IMR-90 (cell line): ENCODE measurements around the gene FER. TPM values are rescaled to one million over a fixed set of nuclear protein-coding genes. Genes with fewer than 3 reads are reported as not detected.

Experiments used
- ATAC-seq: fragments of 200-7000 bp; cut with Tn5 transposase; 2 replicates; pipeline ENCODE4 v1.9.1; 2020; ENCODE audit warnings: low read depth, mild to moderate bottlenecking, moderate library complexity
- BruUV-seq: library from RNA; stranded (reverse); fragments of 400-500 nt; replicated peaks from 2 replicates; lab custom pipeline; 2021; lab: Mats Ljungman, UMichigan
- CTCF ChIA-PET: fragments of 300-600 bp; formaldehyde crosslinking; extraction: SDS; loops from one replicate; lab custom pipeline; 2021; ENCODE audit warnings: antibody characterized with exemption; lab: Yijun Ruan, JAX
- POLR2A ChIA-PET: fragments of 300-600 bp; sonication (Branson Sonifier 250); formaldehyde crosslinking; loops from one replicate; lab custom pipeline; 2022; ENCODE audit warnings: antibody characterized with exemption; ENCODE audit not compliant: unreplicated experiment; lab: Charles Lee
- DNase-seq: peaks from one replicate; pipeline ENCODE4 v3.0.0; 2013
- H2AFZ ChIP-seq: replicated peaks from 2 replicates; pipeline ENCODE3; 2013; ENCODE audit warnings: low read length, mild to moderate bottlenecking; ENCODE audit not compliant: poor library complexity
- H2AK5ac ChIP-seq: 2 replicates; pipeline ENCODE4 v1.6.1; 2013; ENCODE audit warnings: low read depth, low read length, inconsistent platforms
- H2AK9ac ChIP-seq: replicated peaks from 2 replicates; pipeline ENCODE3; 2013; ENCODE audit warnings: mild to moderate bottlenecking, low read depth, low read length, moderate library complexity; ENCODE audit not compliant: poor library complexity
- H2BK120ac ChIP-seq: 2 replicates; pipeline ENCODE4 v1.6.1; 2013; ENCODE audit warnings: low read depth, low read length, inconsistent platforms
- H2BK15ac ChIP-seq: 3 replicates; pipeline ENCODE4 v1.6.1; 2013; ENCODE audit warnings: low read depth, low read length, inconsistent platforms
- H2BK20ac ChIP-seq: 2 replicates; pipeline ENCODE4 v1.6.1; 2013; ENCODE audit warnings: low read depth, mild to moderate bottlenecking, inconsistent platforms, low read length, moderate library complexity
- H2BK5ac ChIP-seq: 2 replicates; pipeline ENCODE4 v1.6.1; 2013; ENCODE audit warnings: mild to moderate bottlenecking, low read depth, low read length, inconsistent platforms; ENCODE audit not compliant: poor library complexity, severe bottlenecking
- H3K14ac ChIP-seq: replicated peaks from 2 replicates; pipeline ENCODE4 v1.6.1; 2013; ENCODE audit warnings: low read depth, low read length, inconsistent platforms
- H3K18ac ChIP-seq: 2 replicates; pipeline ENCODE4 v1.6.1; 2013; ENCODE audit warnings: low read depth, low read length, control low read depth
- H3K23ac ChIP-seq: 2 replicates; pipeline ENCODE4 v1.6.1; 2013; ENCODE audit warnings: low read depth, low read length, inconsistent platforms
- H3K27ac ChIP-seq: 2 replicates; pipeline ENCODE4 v1.5.1; 2013; ENCODE audit warnings: mild to moderate bottlenecking, control low read depth, low read length; ENCODE audit not compliant: insufficient read depth
- H3K27me3 ChIP-seq: 2 replicates; pipeline ENCODE4 v1.6.1; 2013; ENCODE audit warnings: low read length; ENCODE audit not compliant: control insufficient read depth, insufficient read depth
- H3K36me3 ChIP-seq: 2 replicates; pipeline ENCODE4 v1.6.1; 2013; ENCODE audit warnings: low read length, mixed read lengths; ENCODE audit not compliant: control insufficient read depth, insufficient read depth
- H3K4ac ChIP-seq: 2 replicates; pipeline ENCODE4 v1.6.1; 2013; ENCODE audit warnings: low read depth, low read length, inconsistent platforms
- H3K4me1 ChIP-seq: 2 replicates; pipeline ENCODE4 v1.6.1; 2013; ENCODE audit warnings: low read length, mixed read lengths; ENCODE audit not compliant: control insufficient read depth, insufficient read depth
- H3K4me2 ChIP-seq: 2 replicates; pipeline ENCODE4 v1.6.1; 2013; ENCODE audit warnings: low read depth, mild to moderate bottlenecking, control low read depth, low read length, moderate library complexity
- H3K4me3 ChIP-seq: 2 replicates; pipeline ENCODE4 v1.5.1; 2013; ENCODE audit warnings: low read depth, mild to moderate bottlenecking, control low read depth, low read length, moderate library complexity; ENCODE audit not compliant: insufficient read depth
- H3K56ac ChIP-seq: 2 replicates; pipeline ENCODE4 v1.6.1; 2013; ENCODE audit warnings: low read length, inconsistent platforms; ENCODE audit not compliant: insufficient read depth; ENCODE audit errors: extremely low read depth
- H3K79me1 ChIP-seq, 2 experiments: 2 replicates each; pipeline ENCODE4 v1.6.1; 2013; ENCODE audit warnings: low read length in 2 of 2, inconsistent platforms in 1 of 2, low read depth in 1 of 2
- H3K9ac ChIP-seq: 2 replicates; pipeline ENCODE4 v1.6.1; 2013; ENCODE audit warnings: low read depth, low read length, control low read depth
- H3K9me1 ChIP-seq: 2 replicates; pipeline ENCODE4 v1.6.1; 2013; ENCODE audit warnings: low read length, inconsistent platforms; ENCODE audit not compliant: insufficient read depth
- H3K9me3 ChIP-seq: 2 replicates; pipeline ENCODE4 v1.6.1; 2013; ENCODE audit warnings: low read length; ENCODE audit not compliant: control insufficient read depth, insufficient read depth
- H4K20me1 ChIP-seq: 2 replicates; pipeline ENCODE4 v1.6.1; 2013; ENCODE audit warnings: low read length, inconsistent platforms; ENCODE audit not compliant: insufficient read depth
- H4K5ac ChIP-seq: 2 replicates; pipeline ENCODE4 v1.6.1; 2013; ENCODE audit warnings: mild to moderate bottlenecking, low read depth, low read length, control low read depth
- H4K8ac ChIP-seq, 2 experiments: 2 replicates each; pipeline ENCODE4 v1.6.1; 2013; ENCODE audit warnings: low read depth in 2 of 2, low read length in 2 of 2, control low read depth in 1 of 2, inconsistent platforms in 1 of 2
- H4K91ac ChIP-seq: 2 replicates; pipeline ENCODE4 v1.6.1; 2013; ENCODE audit warnings: low read depth, low read length, inconsistent platforms; ENCODE audit not compliant: insufficient read depth
- RAD21 ChIP-seq: IDR thresholded peaks from 2 replicates; pipeline ENCODE4 v1.6.1; 2012; ENCODE audit warnings: low read length, improper control_type of control experiment
- WGBS, 2 experiments: methylation state at CpG; one replicate each; pipeline versions ENCODE4 v1.1.5 to v1.1.7; 2013; ENCODE audit warnings: missing lambda C conversion rate in 2 of 2; ENCODE audit not compliant: insufficient read length in 1 of 2; ENCODE audit errors: extremely low coverage in 2 of 2; 5-methylcytosine and 5-hydroxymethylcytosine counted together
- dilution Hi-C: fragments of 300-500 bp; cut with HindIII; formaldehyde crosslinking; loops from one replicate; pipeline ENCODE4 v1.14.3; 2018; ENCODE audit warnings: low sequenced_read_pairs; ENCODE audit not compliant: unreplicated experiment
- in situ Hi-C: fragments of 300-500 bp; cut with MboI; formaldehyde crosslinking; loops from 3 replicates; pipeline ENCODE4 v1.14.3; 2019; ENCODE audit warnings: low sequenced_read_pairs, inconsistent platforms, mixed read lengths
- intact Hi-C: fragments of 100-400 bp; cut with micrococcal nuclease; formaldehyde crosslinking; loops from 2 replicates; pipeline ENCODE4 v1.10.0; 2022
- polyA plus RNA-seq, 3 experiments: library from polyadenylated mRNA; depleted of rRNA; stranded (reverse); fragments of >200 nt; gene quantifications; 2 replicates each; pipeline ENCODE4 v1.2.3, GENCODE V29; 2012; ENCODE audit warnings: low replicate concordance in 1 of 3
- total RNA-seq: library from RNA; depleted of rRNA; stranded (reverse); fragments of >200 nt; gene quantifications from 2 replicates; pipeline ENCODE4 v1.2.3, GENCODE V29; 2012
- TF ChIP-seq, protein P1 (sequence below): fragments of 150-350 bp; IDR thresholded peaks from 2 replicates; pipeline ENCODE4 v1.6.1; 2016; ENCODE audit warnings: low read depth, mild to moderate bottlenecking, low read length, moderate library complexity, borderline replicate concordance

The FER gene
- total and polyA plus RNA-seq, 2 of the 4 experiments (the other 2 are of a cell fraction): 3.5 to 32.4 TPM

DNA sequence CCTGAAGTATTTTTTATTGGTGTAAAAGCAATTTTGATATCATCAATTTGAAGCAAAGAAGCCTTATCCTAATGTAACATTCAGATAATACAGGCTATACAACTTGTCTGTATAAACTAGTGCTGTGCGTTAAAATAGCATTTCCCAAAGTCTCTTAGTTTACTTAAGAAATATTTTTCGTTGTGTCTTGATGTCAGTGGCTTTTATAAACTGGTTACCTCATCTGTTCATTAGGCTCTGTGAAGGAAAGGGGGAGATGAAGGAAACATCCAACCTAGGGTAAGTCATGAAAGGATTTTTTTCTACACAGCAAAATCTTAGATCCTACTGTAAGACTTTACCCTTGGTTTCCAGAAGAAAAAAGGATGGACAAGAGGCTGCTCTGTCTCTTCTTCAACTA lies 389.2 kb downstream of the FER start:
- Histone ChIP-seq H3K56ac (no peak overlapping the region), H3K79me1 (peaks cover 0 to 4% of the 10 kb centered on the region in 2 experiments; a peak in 1 of 4 replicates), H3K4me2 (peak overlapping the region; percentile 44; the same call in 1 of the 2 replicates), H3K27ac (no peak overlapping the region), H4K91ac (no peak overlapping the region), H3K9me3 (no peaks in the 10 kb centered on the region), H2BK5ac (no peak overlapping the region), H2BK15ac (no peak overlapping the region), H4K5ac (no peak overlapping the region), H2AK9ac (no peak overlapping the region), H3K4ac (no peak overlapping the region), H4K8ac (no peak overlapping the region), H3K4me1 (peaks cover 7% of the 10 kb centered on the region; the same call in 1 of the 2 replicates), H3K9me1 (no peaks in the 10 kb centered on the region), H2BK20ac (no peak overlapping the region), H3K23ac (no peak overlapping the region), H3K9ac (no peak overlapping the region), H4K20me1 (no peaks in the 10 kb centered on the region), H2AFZ (no peak overlapping the region), H2AK5ac (no peak overlapping the region), H3K18ac (no peak overlapping the region; the same call in 1 of the 2 replicates), H2BK120ac (no peak overlapping the region), H3K4me3 (no peak overlapping the region), H3K36me3 (no peaks in the 10 kb centered on the region), H3K27me3 (no peaks in the 10 kb centered on the region), H3K14ac (no peak overlapping the region)
- CTCF ChIA-PET: no interaction called here
- DNase-seq: peak; percentile 61
- TF ChIP-seq, protein P1, sequence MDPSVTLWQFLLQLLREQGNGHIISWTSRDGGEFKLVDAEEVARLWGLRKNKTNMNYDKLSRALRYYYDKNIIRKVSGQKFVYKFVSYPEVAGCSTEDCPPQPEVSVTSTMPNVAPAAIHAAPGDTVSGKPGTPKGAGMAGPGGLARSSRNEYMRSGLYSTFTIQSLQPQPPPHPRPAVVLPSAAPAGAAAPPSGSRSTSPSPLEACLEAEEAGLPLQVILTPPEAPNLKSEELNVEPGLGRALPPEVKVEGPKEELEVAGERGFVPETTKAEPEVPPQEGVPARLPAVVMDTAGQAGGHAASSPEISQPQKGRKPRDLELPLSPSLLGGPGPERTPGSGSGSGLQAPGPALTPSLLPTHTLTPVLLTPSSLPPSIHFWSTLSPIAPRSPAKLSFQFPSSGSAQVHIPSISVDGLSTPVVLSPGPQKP: no peak
- no peak for TF ChIP-seq RAD21
- POLR2A ChIA-PET: no interaction called here
- in situ Hi-C loops (no loop called here), intact Hi-C loops (no loop called here), dilution Hi-C loops (no loop called here)
- WGBS, 2 experiments: no CpG with 5 or more reads among the region's 2 CpGs
- ATAC-seq: peak; percentile 69
- BruUV-seq: no TSS peak
